Endothelial cell of hepatic sinusoid (primary cell): ENCODE data around the gene DPP10.

Experiments
- in situ Hi-C: cut with HindIII; loops from 2 replicates; pipeline ENCODE4 v1.10.0; 2017; ENCODE audit warnings: low sequenced_read_pairs

Gene DPP10

GRCh38 chr2:114789989-114790388, 347.5 kb downstream of the DPP10 start:
- in situ Hi-C loops: no loop called here

- in situ Hi-C loops: no loop called here
These were observed 355.1 kb downstream of the DPP10 start for GRCh38 chr2:114797540-114797939.

- in situ Hi-C loops: no loop called here
These were observed 355.5 kb downstream of the DPP10 start for GRCh38 chr2:114797942-114798341.

GRCh38 chr2:114800371-114800770, 357.9 kb downstream of the DPP10 start:
- in situ Hi-C loops: no loop called here

GRCh38 chr2:114805195-114805594, 362.8 kb downstream of the DPP10 start:
- in situ Hi-C loops: no loop called here

DNA sequence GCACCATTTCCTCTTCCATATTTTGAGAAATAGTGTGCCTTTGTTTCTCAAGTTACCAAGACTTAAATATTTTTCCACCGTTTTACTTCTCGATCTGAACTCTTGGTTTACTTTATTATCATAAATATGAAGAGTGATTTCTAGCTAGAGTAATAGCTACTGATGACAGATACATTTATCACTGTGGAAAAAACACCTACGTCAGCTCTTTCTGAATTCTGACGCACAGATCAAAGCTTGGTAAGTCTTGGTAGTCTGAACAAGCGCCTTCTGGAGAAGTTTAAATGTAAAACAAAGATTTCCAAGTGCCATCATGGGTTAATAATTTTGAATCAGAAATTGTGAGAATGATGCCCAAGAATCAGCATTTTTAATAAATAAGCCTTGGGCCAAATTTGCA, 367.7 kb downstream of the DPP10 start:
- in situ Hi-C loops: no loop called here

DNA sequence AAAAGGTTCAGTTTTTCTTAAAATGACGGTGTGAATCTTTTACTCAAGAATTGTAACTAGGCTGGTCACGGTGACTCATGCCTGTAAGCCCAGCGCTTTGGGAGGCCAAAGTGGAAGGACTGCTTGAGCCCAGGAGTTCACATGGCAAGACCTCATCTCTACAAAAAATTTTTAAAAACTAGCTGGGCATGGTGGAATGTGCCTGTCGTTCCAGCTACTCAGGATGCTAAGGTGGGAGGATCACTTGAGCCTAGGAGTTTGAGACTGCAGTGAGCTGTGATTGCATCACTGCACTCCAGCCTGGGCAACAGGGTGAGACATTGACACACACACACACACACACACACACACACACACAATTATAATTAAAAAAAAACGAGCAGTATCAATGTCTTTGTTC, 369.8 kb downstream of the DPP10 start:
- in situ Hi-C loops: no loop called here

- in situ Hi-C loops: no loop called here
These were observed 371.9 kb downstream of the DPP10 start for GRCh38 chr2:114814355-114814754.

DNA sequence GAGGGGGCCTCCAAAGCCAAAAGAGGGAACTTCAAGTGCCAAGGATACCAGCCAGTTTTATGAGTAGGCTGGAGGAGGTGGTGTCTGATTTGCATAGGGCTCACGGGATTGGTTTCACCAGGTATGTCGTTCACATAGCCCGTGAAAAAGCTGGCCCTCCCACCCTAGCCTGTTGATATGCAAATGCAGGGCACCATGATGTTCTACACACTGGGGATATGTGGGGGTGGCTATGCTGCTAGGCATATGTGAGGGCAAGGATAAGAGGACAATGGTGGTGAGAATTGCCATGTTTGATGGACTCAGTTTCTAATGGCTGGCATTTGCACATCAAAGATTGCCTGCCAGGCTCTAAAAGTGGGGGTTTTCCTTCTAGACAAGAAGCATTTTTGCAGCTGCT, 378.6 kb downstream of the DPP10 start:
- in situ Hi-C loops: no loop called here

- in situ Hi-C loops: no loop called here
These were observed 401.5 kb downstream of the DPP10 start for GRCh38 chr2:114843963-114844362.

DNA sequence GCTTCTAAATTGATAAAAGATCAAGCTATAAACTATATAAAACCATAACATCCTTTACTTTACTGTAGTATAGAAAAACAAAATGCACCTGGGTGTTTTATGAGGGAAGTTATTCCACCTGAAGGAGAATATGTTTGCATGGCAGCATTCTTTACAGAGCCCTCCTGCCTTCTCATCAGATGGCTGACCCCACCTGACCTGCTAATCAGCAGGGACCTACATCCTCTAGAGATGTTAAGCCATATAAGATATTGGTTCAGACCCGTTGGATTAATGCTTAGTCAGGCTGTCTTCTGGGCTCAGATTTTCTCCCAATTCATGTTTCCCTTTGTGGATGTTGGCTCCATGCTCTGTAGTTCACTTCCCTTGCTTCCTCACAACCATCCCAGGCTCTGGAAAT, 414.8 kb downstream of the DPP10 start:
- in situ Hi-C loops: no loop called here

DNA sequence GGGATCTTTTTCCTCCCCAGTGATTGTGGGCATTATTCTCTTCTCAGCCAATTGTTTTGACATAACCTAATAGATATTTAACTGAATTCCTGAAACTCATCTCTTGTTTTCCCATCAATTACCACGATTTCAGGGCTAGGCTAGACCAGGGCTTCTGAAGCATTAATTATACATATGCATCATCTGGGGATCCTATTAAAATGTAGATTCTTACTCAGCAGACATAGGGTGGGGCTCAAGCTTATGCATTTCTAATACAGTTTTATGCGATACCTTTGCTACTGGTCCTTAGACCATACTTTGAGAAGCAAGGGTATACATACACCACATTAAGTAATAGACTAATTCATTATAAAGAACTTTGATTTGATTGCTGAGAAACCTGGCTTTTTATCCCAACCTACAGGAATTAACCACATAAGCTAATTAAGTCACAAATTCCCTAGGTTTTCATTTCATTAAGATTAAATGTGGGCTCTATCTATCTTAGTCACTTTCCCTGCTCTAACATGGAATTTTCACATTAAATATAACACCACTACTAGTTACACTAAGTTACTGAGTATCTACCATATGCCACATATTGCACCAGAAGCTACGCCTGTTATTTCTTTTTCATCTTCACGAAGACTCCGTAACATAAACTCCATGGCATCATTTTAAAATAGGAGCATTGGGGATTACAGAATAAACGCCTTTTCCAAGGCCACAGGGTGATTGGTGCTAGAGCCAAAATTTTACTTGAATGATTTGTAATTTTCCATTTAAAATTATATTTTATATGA, 417.5 kb downstream of the DPP10 start:
- in situ Hi-C loops: no loop called here

DNA sequence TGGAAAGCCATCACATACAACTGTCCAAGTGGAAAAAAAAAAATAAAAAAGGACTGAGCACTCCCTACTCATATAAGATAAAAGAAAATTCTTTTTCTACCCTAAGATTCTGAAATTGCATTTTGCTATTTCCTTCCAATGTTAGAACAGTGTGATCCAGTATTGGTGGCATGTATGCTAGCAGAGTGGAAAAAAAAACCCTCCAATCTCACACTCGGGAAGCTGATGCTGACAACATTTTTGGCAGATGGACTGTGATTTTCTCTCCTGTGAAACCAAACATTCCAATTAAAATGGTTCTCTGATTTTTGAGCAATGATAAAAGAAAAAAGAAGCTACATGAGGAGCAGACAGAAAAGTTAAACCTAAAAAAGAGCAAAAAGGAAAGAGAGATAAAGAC, 419.8 kb downstream of the DPP10 start:
- in situ Hi-C loops: no loop called here

- in situ Hi-C loops: no loop called here
These were observed 422.5 kb downstream of the DPP10 start for GRCh38 chr2:114864901-114865300.

- in situ Hi-C loops: no loop called here
These were observed 437.6 kb downstream of the DPP10 start for GRCh38 chr2:114880046-114880445.

DNA sequence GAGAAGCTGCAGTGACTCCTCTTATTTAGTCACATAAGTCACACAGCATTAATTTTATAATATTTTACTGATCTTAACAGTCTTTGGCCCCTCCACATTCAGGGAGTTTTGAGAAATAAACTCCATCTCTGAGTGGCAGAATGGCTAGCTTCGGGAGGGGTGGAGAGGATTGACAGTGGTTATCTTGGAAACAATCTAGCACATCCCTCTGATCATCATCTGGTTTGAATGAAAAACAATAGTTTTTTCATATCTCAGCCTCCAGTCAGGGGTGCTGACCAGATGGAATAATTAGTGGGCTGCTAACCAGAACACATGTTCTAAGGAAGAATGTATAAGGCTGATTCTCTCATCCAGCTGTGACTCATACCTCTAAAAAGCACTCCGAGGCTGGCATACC, 477.5 kb downstream of the DPP10 start:
- in situ Hi-C loops: no loop called here

DNA sequence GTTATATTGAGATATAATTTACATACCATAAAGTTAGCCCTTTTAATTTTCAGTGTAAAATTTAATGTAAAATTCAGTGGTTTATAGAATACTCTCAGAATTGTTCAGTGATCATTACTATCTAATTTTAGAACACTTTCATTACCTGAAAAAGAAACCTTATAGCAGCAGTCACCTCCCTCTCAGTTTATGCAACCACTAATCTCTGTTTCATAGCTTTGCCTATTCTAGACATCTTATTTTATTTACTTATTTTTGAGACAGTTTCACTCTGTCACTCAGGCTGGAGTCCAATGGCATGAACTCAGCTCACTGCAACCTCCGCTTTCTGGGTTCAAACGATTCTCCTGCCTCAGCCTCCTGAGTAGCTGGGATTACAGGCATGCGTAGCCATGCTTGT, 479.6 kb downstream of the DPP10 start:
- in situ Hi-C loops: no loop called here

DNA sequence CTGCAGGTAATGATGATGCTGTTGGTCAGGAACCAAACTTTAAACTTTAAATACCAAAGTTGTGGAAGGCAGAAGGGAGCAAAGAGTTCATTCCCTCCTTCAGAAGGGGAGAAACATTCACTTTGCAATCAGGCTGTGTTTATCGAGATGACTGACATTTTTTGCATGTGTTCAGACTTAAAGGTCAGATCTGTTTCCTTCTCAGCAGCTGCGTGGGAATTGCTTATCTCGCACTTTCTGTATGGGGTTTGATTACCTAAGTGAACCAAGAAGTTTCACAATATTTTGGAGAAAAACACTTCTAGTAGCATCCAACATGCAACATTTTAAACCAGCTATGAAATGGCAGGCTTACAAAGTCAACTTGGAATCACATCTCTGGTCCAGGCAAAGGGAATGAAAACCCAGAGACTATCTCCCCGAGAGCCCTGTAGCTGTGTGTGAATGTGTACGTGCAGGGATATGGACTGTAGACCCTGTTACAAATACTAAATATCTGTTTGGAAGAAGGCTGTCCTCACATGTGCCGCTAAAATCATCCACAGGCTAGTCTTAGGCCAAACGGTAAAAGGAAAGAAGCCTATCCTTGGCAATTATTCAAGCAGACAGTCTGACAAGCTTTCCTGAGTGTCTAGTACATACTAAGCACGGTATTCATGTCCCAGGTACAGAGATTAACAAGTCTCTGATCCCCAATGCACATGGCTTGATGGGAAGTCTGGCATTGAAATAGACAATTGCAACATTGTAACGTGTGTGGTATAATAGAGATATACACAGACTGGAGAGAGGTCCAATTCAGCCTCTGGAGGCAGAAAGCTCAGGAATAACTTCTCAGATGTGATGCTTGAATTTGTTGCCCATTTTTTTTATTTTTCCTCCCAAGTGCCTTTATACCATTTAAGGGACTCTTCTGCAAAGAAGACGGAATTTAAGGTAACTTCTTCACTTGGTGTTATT, 483.1 kb downstream of the DPP10 start:
- in situ Hi-C loops: no loop called here

DNA sequence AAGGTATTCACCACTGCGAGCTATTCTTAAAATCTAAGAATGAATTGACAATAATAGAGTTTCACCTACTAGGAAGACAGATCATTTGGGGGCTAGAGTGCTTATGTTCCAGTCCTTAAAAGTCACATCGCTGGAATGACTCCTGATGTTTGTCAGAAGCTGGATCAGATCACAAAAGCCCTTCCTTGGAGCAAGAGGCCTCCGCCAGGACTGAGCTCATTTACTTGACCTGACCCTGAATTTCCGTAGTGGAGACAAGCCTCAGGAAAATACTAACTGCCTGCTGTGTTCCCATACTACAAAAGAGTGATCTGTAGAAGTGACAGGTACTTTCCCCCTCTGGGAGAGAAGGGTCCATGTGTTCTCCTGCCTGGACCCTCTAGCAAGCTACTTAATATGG, 483.9 kb downstream of the DPP10 start:
- in situ Hi-C loops: no loop called here

DNA sequence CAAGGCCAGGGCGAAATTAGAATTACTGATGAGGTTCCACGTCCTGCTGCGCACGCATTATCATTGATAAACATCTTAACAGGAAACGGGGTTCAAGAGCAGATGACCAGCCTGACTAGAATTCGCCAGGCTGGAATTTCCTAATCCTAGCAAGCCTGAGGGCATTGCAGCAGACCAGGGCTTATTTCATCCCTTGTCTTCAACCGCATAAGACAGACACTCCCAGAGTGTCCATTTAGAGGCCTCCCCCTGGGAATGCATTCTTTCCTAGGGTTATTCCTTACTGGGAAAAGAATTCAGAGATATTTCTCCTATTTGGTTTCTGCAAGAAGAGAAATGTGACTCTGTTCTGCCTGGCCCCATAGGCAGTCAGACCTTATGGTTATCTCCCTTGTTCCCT, 486.8 kb downstream of the DPP10 start:
- in situ Hi-C loops: no loop called here

DNA sequence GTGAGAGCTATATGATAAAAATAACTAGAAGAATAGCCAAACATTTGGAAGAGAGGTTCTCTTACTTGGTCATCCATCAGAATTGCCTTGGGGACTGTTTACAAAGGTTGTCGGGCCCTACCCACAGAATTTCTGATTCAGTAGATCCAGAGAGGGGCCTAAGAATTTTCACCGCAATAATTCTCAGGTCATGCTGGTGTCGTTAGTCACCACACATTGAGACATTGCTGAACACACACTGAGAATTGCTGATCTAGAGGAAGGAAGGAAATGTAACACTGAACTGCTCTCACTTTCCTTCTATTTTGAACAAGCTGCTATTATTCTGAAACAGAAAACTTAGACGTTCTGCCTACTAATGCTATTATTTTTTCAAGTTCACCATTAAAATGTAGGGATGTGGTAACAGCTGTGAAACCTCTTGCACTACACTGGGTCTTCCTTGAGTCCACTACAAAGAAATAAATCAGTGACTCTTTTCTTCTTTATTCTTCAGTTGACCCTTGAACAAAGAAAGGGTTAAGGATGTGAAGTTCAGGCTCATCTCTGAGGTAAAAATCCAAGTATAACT, 491.3 kb downstream of the DPP10 start:
- in situ Hi-C loops: no loop called here

- in situ Hi-C loops: no loop called here
These were observed 492.6 kb downstream of the DPP10 start for GRCh38 chr2:114935031-114935430.
